ENCODE results near the gene FBXO24. TPM values are rescaled to one million over a fixed set of nuclear protein-coding genes. Genes with fewer than 3 reads are reported as not detected.

The FBXO24 gene
- total and polyA plus RNA-seq, 2 of the 8 experiments (the other 6 are each of a cell fraction or from before 2014, with no cell fraction given): 0.35 to 0.57 TPM

- Histone ChIP-seq H3K79me1 (ENCODE audit: low read depth, low read length) (peaks cover 2% of the 10 kb centered on the region; the same call in 1 of the 2 replicates), H3K4me1 (replicated peaks in 1 of 4; ENCODE audit: control insufficient read depth in 3 of 4, insufficient read depth in 4 of 4, low read length in 3 of 4) (peaks cover 0 to under 1% (median 0%) of the 10 kb centered on the region in 4 experiments; a peak in 1 of 7 replicates), H3K4ac (replicated peaks; ENCODE audit: insufficient read length, low read depth, low read length) (no peak overlapping the region), H2BK20ac (ENCODE audit: low read length) (no peak overlapping the region), H3K4me3 (ENCODE audit: extremely low read depth in 1 of 4, insufficient read depth in 2 of 4, low read depth in 3 of 4, low read length in 4 of 4) (no peak overlapping the region), H3K36me3 (ENCODE audit: control insufficient read depth in 2 of 4, insufficient read depth in 4 of 4, low read length in 3 of 4) (peaks cover 6 to 24% (median 15%) of the 10 kb centered on the region in 4 experiments; a peak in 7 of 8 replicates), H3K14ac (ENCODE audit: insufficient read length) (no peak overlapping the region), H4K91ac (replicated peaks; ENCODE audit: insufficient read length, low read length) (no peak overlapping the region), H3K9me3 (ENCODE audit: insufficient read depth in 2 of 2, low read depth in 1 of 2, low read length in 1 of 2) (no peaks in the 10 kb centered on the region), H4K8ac (ENCODE audit: extremely low read depth, insufficient read depth, low read length) (no peak overlapping the region; the same call in 1 of the 2 replicates), H3K27me3 (replicated peaks in 1 of 4; ENCODE audit: control insufficient read depth in 3 of 4, extremely low read depth in 1 of 4, insufficient read depth in 3 of 4, low read length in 3 of 4) (no peaks in the 10 kb centered on the region), H3K4me2 (ENCODE audit: insufficient read depth in 1 of 2, low read depth in 2 of 2, low read length in 2 of 2) (no peak overlapping the region), H3K23ac (ENCODE audit: insufficient read length) (no peak overlapping the region), H3K27ac (ENCODE audit: low read depth, low read length) (no peak overlapping the region), H2BK120ac (replicated peaks; ENCODE audit: low read depth, low read length) (no peak overlapping the region), H3K56ac (replicated peaks; ENCODE audit: insufficient read length, low read depth, low read length) (no peak overlapping the region), H2BK15ac (ENCODE audit: low read length) (no peak overlapping the region), H3K23me2 (ENCODE audit: low read depth, low read length) (no peaks in the 10 kb centered on the region), H3K79me2 (ENCODE audit: control insufficient read depth in 1 of 2, insufficient read depth in 2 of 2, low read length in 2 of 2) (peaks cover 0 to 3% of the 10 kb centered on the region in 2 experiments; a peak in 2 of 4 replicates), H2BK5ac (ENCODE audit: low read depth, low read length) (no peak overlapping the region), H4K5ac (ENCODE audit: insufficient read length, low read depth, low read length) (no peak overlapping the region), H2AFZ (ENCODE audit: low read length) (no peak overlapping the region), H3K9ac (replicated peaks in 1 of 4; ENCODE audit: extremely low read depth in 1 of 4, low read depth in 3 of 4, low read length in 3 of 4) (no peak overlapping the region), H4K20me1 (replicated peaks in 1 of 2; ENCODE audit: control insufficient read depth in 1 of 2, insufficient read depth in 2 of 2, low read length in 2 of 2) (no peaks in the 10 kb centered on the region), H3K18ac (ENCODE audit: extremely low read depth, low read length) (no peak overlapping the region), H2AK5ac (ENCODE audit: low read depth, low read length) (no peak overlapping the region), H2BK12ac (ENCODE audit: low read depth, low read length) (no peak overlapping the region)
- FAIRE-seq (no peak), DNase-seq (ENCODE audit: low read depth in 1 of 2, low spot score in 2 of 2) (no peak)
- ChIA-PET POLR2A (ENCODE audit: partially characterized antibody) (interaction anchor here (1.2 kb wide), 1 partner anchor 124 kb away, joined by 3 read pairs; the partner anchor contains the start of gene ZCWPW1), CTCF (ENCODE audit: partially characterized antibody) (interaction anchor here (0.7 to 26.5 kb wide), 5 partner anchors 11 to 122 kb away, joined by 3 to 341 read pairs (median 3); no protein-coding TSS in a partner anchor)
- TF ChIP-seq SIRT6 (IDR thresholded peaks at IDR 0.05; ENCODE audit: low read length) (no peak), POLR2A (IDR thresholded peaks at IDR 0.05; ENCODE audit: control extremely low read depth in 1 of 2, low read depth in 2 of 2, low read length in 2 of 2) (no peak), SP4 (IDR thresholded peaks at IDR 0.05; ENCODE audit: low read length) (no peak), BCL11A (IDR thresholded peaks at IDR 0.05; ENCODE audit: low read depth in 2 of 2, low read length in 2 of 2) (no peak), ATF3 (IDR thresholded peaks at IDR 0.05; ENCODE audit: insufficient read depth, low read depth, low read length) (no peak), CEBPB (IDR thresholded peaks at IDR 0.05; ENCODE audit: low read depth, low read length) (no peak), EGR1 (IDR thresholded peaks at IDR 0.05; ENCODE audit: borderline replicate concordance, low read depth, low read length) (no peak), HDAC6 (IDR thresholded peaks at IDR 0.05; ENCODE audit: low read depth, low read length) (no peak), CTBP2 (IDR thresholded peaks at IDR 0.05; ENCODE audit: borderline replicate concordance, insufficient read depth, insufficient read length, low read length) (no peak), TAF7 (optimal IDR thresholded peaks at IDR 0.05; ENCODE audit: borderline replicate concordance, low read depth, low read length) (no peak), MAFK (IDR thresholded peaks at IDR 0.05; ENCODE audit: low read depth, low read length) (no peak), PHF8 (conservative IDR thresholded peaks at IDR 0.05; ENCODE audit: low read depth, low read length) (no peak), CBX8 (IDR thresholded peaks at IDR 0.05; ENCODE audit: borderline replicate concordance, low read depth, low read length) (no peak), CHD2 (IDR thresholded peaks at IDR 0.05; ENCODE audit: low read length) (no peak), TCF12 (IDR thresholded peaks at IDR 0.05; ENCODE audit: low read depth, low read length) (no peak)
- WGBS, 2 experiments (ENCODE audit: extremely low coverage in 1 of 2, insufficient coverage in 1 of 2, insufficient read length in 1 of 2, insufficient replicate concordance in 2 of 2, low coverage in 1 of 2, low lambda C conversion rate in 2 of 2, missing lambda C conversion rate in 1 of 2): 93% methylated on average over 2 of the region's 2 CpGs; no CpG with 5 or more reads in 1 of the 2 experiments
Measured at GRCh38 chr7:100552532-100552931, 33.6 kb upstream of the FBXO24 start.

All from H1 (cell line).